SH-SY5Y (cell line): ENCODE results near the gene ZBTB32.

Source experiments
- GATA2 ChIP-seq: IDR thresholded peaks from 2 replicates; pipeline ENCODE4 v1.6.1; 2011; ENCODE audit warnings: mild to moderate bottlenecking, low read depth, low read length
- GATA3 ChIP-seq: IDR thresholded peaks from 2 replicates; pipeline ENCODE4 v1.6.1; 2011; ENCODE audit warnings: low read depth, mild to moderate bottlenecking, low read length, moderate library complexity

Gene ZBTB32

DNA sequence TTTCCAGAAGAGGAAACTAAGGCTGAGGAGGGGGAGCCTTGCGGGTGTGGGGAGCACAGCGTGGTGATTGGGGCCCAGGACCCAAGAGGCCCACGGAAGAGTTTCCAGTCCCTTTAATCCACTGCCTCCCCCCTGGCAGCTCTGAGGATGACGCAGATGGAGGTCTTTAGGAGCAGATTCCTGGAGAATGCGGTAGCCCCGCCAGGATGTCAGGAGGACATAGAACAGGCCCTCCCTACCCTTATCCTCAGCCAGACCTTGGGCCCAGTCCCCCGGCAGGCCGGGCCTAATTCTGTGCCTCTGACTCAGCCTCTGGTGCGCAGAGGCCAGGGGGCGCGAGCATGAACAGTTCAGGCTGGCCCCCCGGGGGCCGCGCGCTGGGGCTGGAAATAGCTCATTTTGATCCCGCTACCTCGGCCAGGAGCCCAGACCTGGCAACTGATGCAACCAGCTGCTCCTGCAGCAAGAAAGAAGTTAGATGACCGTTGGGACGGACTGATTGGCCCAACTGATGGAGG, 52.9 kb downstream of the ZBTB32 start:
- TF ChIP-seq GATA3 (no peak), GATA2 (no peak)

DNA sequence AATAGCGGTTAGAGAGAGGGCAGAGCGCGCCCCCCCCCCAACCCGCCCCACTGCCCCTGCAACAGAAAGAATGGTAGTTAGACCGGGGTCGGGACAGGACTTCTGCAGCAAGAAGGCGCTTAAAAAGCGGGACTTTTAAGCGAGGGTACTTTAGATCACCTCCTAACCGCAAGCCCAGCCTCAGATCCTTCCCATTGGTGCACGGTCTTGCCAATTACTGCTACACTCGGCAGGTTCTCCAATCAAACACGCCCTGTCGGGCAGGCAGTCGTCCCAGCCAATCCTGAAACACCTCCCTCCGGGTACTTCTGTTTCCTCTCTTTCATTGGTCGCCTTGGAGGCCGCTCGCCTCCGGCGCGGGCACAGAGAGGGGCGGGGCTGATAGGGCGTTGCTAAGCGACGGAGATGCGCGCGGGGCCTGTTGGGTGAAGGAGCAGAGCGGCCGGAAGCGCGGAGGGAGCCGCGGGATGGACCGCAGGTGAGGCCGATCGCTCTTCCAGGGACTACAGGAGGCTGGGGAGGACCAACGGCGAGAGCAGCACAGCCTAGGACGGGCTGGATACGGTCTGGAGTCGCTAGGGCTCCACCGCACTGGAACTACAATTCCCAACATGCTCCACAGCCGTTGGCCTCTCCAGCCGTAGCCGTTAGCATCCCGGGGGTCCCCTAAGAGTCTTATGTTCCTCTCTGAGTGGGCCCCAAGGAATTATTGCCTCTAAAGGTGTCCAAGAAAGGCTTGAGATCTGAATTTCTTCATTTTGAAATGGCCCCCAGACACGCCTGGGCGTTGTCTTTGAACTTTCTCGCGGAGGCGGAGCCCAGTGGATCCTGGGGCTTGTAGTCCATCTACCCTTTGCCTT, 53.6 kb downstream of the ZBTB32 start, which contains the start of gene PROSER3:
TSS of gene PROSER3 (plus strand) at position 428 of the 860 bp plus-strand sequence. CDS start at position 468, 40 bp downstream.
- no peak for TF ChIP-seq GATA2
- TF ChIP-seq GATA3 = no peak

DNA sequence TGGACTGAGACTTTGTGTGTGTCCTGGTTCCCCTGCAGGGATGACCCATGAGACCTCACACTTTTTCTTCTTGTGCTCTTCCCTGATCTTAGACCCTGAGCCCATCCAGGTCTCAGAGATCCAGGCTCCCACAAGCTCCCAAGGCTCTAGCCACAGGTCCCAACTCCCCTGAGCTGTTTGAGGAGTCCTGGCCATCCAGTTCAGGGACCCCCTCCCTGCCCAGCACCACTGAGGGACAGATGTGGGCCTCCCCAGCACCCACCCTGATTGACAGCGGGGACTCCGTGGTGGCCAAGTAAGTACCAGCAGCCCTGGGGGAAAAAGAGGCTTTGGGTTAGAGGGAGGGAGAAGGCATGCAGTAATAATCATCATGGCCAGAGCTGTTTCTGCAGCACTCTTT, 55.3 kb downstream of the ZBTB32 start:
- no peak for TF ChIP-seq GATA3
- no peak for TF ChIP-seq GATA2

DNA sequence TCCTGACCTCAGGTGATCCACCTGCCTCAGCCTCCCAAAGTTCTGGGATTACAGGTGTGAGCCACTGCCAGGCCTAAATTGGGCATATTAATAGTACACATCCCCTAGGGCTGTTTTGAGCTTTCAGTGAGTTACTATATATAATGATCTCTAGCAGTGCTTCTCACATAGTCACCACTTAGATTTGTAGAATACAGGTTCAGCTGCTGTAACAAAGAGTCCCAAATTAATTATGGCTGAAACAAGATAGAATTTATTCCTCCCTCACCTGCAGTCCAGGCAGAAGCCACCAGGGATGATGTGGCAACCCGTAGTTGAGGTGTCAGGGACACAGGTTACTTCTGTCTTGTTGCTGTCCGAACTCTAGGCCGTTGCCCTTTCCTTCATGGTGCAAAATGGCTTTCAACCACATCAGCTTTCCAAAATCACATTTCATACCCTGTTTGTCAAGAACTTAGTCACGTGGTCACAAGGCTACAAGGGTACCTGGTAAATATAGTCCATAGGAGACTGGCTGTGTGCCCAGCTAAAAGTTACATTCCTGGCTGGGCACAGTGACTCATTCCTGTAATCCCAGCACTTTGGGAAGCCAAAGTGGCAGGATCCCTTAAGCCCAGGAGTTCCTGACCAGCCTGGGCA, 56.5 kb downstream of the ZBTB32 start:
- TF ChIP-seq GATA2 (no peak), GATA3 (no peak)

DNA sequence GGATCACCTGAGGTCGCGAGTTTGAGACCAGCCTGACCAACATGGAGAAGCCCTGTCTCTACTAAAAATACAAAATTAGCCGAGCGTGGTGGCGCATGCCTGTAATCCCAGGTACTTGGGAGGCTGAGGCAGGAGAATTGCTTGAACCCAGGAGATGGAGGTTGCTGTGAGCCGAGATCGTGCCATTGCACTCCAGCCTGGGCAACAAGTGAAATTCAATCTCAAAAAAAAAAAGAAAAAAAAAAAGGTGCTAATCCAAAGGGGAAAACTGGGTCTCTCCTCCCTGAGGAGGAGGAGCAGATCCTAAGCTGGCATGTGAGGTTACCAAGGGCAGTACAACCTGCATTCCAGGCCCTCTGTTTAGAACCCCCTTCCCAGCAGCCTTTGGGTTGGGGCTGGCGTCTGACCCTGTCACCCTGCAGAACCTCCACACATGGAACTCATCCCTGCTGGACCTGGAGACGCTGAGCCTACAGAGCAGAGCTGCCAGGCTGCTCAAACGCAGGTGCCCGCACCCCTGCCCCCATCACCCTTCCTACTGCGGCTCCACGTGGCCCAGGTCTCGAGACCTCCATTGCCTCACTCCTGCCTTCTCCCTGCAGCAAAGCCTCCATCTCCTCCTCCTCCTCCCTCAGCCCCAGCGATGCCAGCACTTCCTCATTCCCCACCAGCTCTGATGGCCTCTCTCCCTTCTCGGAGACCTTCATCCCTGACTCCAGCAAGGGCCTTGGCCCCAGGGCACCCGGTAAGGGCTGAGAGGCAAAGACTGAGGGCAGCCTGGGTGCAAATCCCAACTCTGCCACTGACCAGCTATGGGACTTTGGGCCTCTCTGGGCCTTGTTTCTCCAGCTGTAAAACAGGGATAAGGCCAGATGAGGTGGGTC, 60.3 kb downstream of the ZBTB32 start:
- no peak for TF ChIP-seq GATA3
- no peak for TF ChIP-seq GATA2
